SK-N-SH treated with all-trans-retinoic acid at 6 μM for 48 hours (cell line): ENCODE data around the gene NUCB2.

ENCODE experiments used
- ATAC-seq: fragments of 200-7000 bp; cut with Tn5 transposase; 3 replicates; pipeline ENCODE4 v1.9.1; 2020; ENCODE audit warnings: mild to moderate bottlenecking, moderate library complexity
- ARNTL ChIP-seq: fragments of 450-650 bp; formaldehyde crosslinking; IDR thresholded peaks from 2 replicates; pipeline ENCODE4 v1.5.0; 2020; ENCODE audit warnings: low read depth, mild to moderate bottlenecking, moderate library complexity, borderline replicate concordance
- BACH2 ChIP-seq: fragments of 250-450 bp; sonication (Bioruptor Pico); IDR thresholded peaks from 2 replicates; pipeline ENCODE4 v1.9.0; 2021; ENCODE audit warnings: mild to moderate bottlenecking, borderline replicate concordance
- CREB5 ChIP-seq: fragments of 250-450 bp; sonication (Bioruptor Pico); IDR thresholded peaks from 2 replicates; pipeline ENCODE4 v1.5.1; 2020; ENCODE audit warnings: low read depth, mild to moderate bottlenecking, moderate library complexity
- CSDC2 ChIP-seq: fragments of 250-450 bp; sonication (Bioruptor Pico); IDR thresholded peaks from 2 replicates; pipeline ENCODE4 v1.5.0; 2020; ENCODE audit warnings: mild to moderate bottlenecking, moderate library complexity
- ESRRG ChIP-seq: fragments of 250-450 bp; sonication (Bioruptor Pico); IDR thresholded peaks from 2 replicates; pipeline ENCODE4 v1.6.1; 2021; ENCODE audit warnings: mild to moderate bottlenecking
- GLIS3 ChIP-seq: fragments of 250-450 bp; sonication (Bioruptor Pico); IDR thresholded peaks from 2 replicates; pipeline ENCODE4 v1.5.0; 2020; ENCODE audit warnings: mild to moderate bottlenecking, moderate library complexity
- ISL1 ChIP-seq: fragments of 250-450 bp; sonication (Bioruptor Pico); IDR thresholded peaks from 2 replicates; pipeline ENCODE4 v2.1.2; 2022; ENCODE audit warnings: mild to moderate bottlenecking, moderate library complexity
- OSR1 ChIP-seq: fragments of 250-450 bp; sonication (Bioruptor Pico); IDR thresholded peaks from 2 replicates; pipeline ENCODE4 v1.8.0; 2022; ENCODE audit warnings: moderate library complexity, mild to moderate bottlenecking, inconsistent platforms
- PPARA ChIP-seq: fragments of 250-450 bp; sonication (Bioruptor Pico); IDR thresholded peaks from 2 replicates; pipeline ENCODE4 v1.5.0; 2020; ENCODE audit warnings: mild to moderate bottlenecking, borderline replicate concordance
- RARB ChIP-seq: fragments of 250-450 bp; sonication (Bioruptor Pico); IDR thresholded peaks from 2 replicates; pipeline ENCODE4 v1.8.0; 2021; ENCODE audit warnings: mild to moderate bottlenecking, moderate library complexity
- SNAI2 ChIP-seq: fragments of 250-450 bp; sonication (Bioruptor Pico); IDR thresholded peaks from 2 replicates; pipeline ENCODE4 v1.5.0; 2020; ENCODE audit warnings: mild to moderate bottlenecking, moderate library complexity
- TCF4 ChIP-seq: fragments of 250-450 bp; sonication (Bioruptor Pico); IDR thresholded peaks from 2 replicates; pipeline ENCODE4 v1.8.0; 2021; ENCODE audit warnings: mild to moderate bottlenecking, moderate library complexity, borderline replicate concordance
- TOX ChIP-seq: fragments of 250-450 bp; sonication (Bioruptor Pico); IDR thresholded peaks from 2 replicates; pipeline ENCODE4 v1.8.0; 2021; ENCODE audit warnings: mild to moderate bottlenecking, moderate library complexity, borderline replicate concordance
- ZC3H10 ChIP-seq: fragments of 250-450 bp; sonication (Bioruptor Pico); IDR thresholded peaks from 2 replicates; pipeline ENCODE4 v1.5.1; 2021; ENCODE audit warnings: mild to moderate bottlenecking, moderate library complexity
- ZFP3 ChIP-seq: fragments of 250-450 bp; sonication (Bioruptor Pico); IDR thresholded peaks from 2 replicates; pipeline ENCODE4 v1.5.0; 2020; ENCODE audit warnings: mild to moderate bottlenecking, moderate library complexity
- ZFP30 ChIP-seq: fragments of 450-650 bp; formaldehyde crosslinking; IDR thresholded peaks from 2 replicates; pipeline ENCODE4 v1.5.0; 2022; ENCODE audit warnings: mild to moderate bottlenecking, moderate library complexity
- ZNF565 ChIP-seq: fragments of 450-650 bp; formaldehyde crosslinking; conservative IDR thresholded peaks from 2 replicates; pipeline ENCODE4 v1.5.0; 2020; ENCODE audit warnings: low read depth, mild to moderate bottlenecking, moderate library complexity
- ZNF70 ChIP-seq: fragments of 450-650 bp; formaldehyde crosslinking; IDR thresholded peaks from 2 replicates; pipeline ENCODE4 v1.5.0; 2020; ENCODE audit warnings: mild to moderate bottlenecking, moderate library complexity
- ZNF8 ChIP-seq: fragments of 450-650 bp; formaldehyde crosslinking; IDR thresholded peaks from 2 replicates; pipeline ENCODE4 v1.5.0; 2020; ENCODE audit warnings: mild to moderate bottlenecking, moderate library complexity
- TF ChIP-seq, protein P1 (sequence below): fragments of 250-450 bp; sonication (Bioruptor Pico); IDR thresholded peaks from 2 replicates; pipeline ENCODE4 v1.8.0; 2021; ENCODE audit warnings: low read depth, mild to moderate bottlenecking, moderate library complexity, borderline replicate concordance
- TF ChIP-seq, protein P2 (sequence below): fragments of 250-450 bp; sonication (Bioruptor Pico); IDR thresholded peaks from 2 replicates; pipeline ENCODE4 v1.8.0; 2020; ENCODE audit warnings: mild to moderate bottlenecking, moderate library complexity, borderline replicate concordance

The NUCB2 gene

GRCh38 chr11:17268902-17269301 is 7.6 kb upstream of the NUCB2 start:
- ATAC-seq, result no peak
- no peak for TF ChIP-seq ESRRG (CRISPR knock-in tag)
- TF ChIP-seq TOX (CRISPR knock-in tag), result no peak
- no peak for TF ChIP-seq SNAI2
- TF ChIP-seq, protein P1, sequence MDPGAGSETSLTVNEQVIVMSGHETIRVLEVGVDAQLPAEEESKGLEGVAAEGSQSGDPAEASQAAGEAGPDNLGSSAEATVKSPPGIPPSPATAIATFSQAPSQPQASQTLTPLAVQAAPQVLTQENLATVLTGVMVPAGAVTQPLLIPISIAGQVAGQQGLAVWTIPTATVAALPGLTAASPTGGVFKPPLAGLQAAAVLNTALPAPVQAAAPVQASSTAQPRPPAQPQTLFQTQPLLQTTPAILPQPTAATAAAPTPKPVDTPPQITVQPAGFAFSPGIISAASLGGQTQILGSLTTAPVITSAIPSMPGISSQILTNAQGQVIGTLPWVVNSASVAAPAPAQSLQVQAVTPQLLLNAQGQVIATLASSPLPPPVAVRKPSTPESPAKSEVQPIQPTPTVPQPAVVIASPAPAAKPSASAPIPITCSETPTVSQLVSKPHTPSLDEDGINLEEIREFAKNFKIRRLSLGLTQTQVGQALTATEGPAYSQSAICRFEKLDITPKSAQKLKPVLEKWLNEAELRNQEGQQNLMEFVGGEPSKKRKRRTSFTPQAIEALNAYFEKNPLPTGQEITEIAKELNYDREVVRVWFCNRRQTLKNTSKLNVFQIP (CRISPR knock-in tag), result no peak
- TF ChIP-seq GLIS3 (CRISPR knock-in tag), result no peak
- TF ChIP-seq, protein P2, sequence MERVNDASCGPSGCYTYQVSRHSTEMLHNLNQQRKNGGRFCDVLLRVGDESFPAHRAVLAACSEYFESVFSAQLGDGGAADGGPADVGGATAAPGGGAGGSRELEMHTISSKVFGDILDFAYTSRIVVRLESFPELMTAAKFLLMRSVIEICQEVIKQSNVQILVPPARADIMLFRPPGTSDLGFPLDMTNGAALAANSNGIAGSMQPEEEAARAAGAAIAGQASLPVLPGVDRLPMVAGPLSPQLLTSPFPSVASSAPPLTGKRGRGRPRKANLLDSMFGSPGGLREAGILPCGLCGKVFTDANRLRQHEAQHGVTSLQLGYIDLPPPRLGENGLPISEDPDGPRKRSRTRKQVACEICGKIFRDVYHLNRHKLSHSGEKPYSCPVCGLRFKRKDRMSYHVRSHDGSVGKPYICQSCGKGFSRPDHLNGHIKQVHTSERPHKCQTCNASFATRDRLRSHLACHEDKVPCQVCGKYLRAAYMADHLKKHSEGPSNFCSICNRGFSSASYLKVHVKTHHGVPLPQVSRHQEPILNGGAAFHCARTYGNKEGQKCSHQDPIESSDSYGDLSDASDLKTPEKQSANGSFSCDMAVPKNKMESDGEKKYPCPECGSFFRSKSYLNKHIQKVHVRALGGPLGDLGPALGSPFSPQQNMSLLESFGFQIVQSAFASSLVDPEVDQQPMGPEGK (CRISPR knock-in tag), result no peak
- no peak for TF ChIP-seq CREB5

- TF ChIP-seq ESRRG (CRISPR knock-in tag), result no peak
- no peak for TF ChIP-seq GLIS3 (CRISPR knock-in tag)
- no peak for TF ChIP-seq SNAI2
- TF ChIP-seq TOX (CRISPR knock-in tag), result no peak
- no peak for TF ChIP-seq ZNF70 (CRISPR knock-in tag)
- no peak for TF ChIP-seq PPARA
- no peak for TF ChIP-seq CREB5
- TF ChIP-seq, protein P2 (CRISPR knock-in tag), result no peak
- no peak for TF ChIP-seq BACH2
- TF ChIP-seq ZFP30 (CRISPR knock-in tag), result no peak
- TF ChIP-seq ZFP3 (CRISPR knock-in tag), result no peak
- TF ChIP-seq OSR1, result no peak
- no peak for TF ChIP-seq CSDC2 (CRISPR knock-in tag)
- no peak for TF ChIP-seq TCF4 (CRISPR knock-in tag)
- TF ChIP-seq RARB (CRISPR knock-in tag), result no peak
- no peak for TF ChIP-seq ISL1
- no peak for TF ChIP-seq ZC3H10
- no peak for TF ChIP-seq ZNF8 (CRISPR knock-in tag)
- TF ChIP-seq ZNF565 (CRISPR knock-in tag), result no peak
- TF ChIP-seq ARNTL (CRISPR knock-in tag), result no peak
These were observed 3.7 kb upstream of the NUCB2 start for GRCh38 chr11:17272801-17273200.

GRCh38 chr11:17273211-17273610 is 3.3 kb upstream of the NUCB2 start:
- no peak for ATAC-seq
- TF ChIP-seq OSR1 (no peak), ESRRG (CRISPR knock-in tag) (no peak), ZNF565 (CRISPR knock-in tag) (no peak), ZFP3 (CRISPR knock-in tag) (no peak), TOX (CRISPR knock-in tag) (no peak), CREB5 (no peak), ARNTL (CRISPR knock-in tag) (no peak), BACH2 (no peak), ZFP30 (CRISPR knock-in tag) (no peak)
- TF ChIP-seq, protein P1 (CRISPR knock-in tag), result no peak
- TF ChIP-seq, protein P2 (CRISPR knock-in tag), result no peak

More at GRCh38 chr11:17272801-17273200, 3.7 kb upstream of the NUCB2 start:
- ATAC-seq, result no peak
